K562 (cell line): ENCODE data around the gene HEMGN. TPM values are rescaled to one million over a fixed set of nuclear protein-coding genes. Genes with fewer than 3 reads are reported as not detected.
A peak's percentile ranks its signal among the peaks of the same experiment; 100 is the strongest.

Experiments used
- CC2D1A ChIP-seq: fragments of 450-650 bp; IDR thresholded peaks from 2 replicates; pipeline ENCODE4 v1.6.1; 2017; ENCODE audit warnings: mild to moderate bottlenecking
- CTBP1 ChIP-seq: fragments of 450-650 bp; IDR thresholded peaks from 2 replicates; pipeline ENCODE4 v1.6.1; 2016; ENCODE audit warnings: borderline replicate concordance
- CXXC5 ChIP-seq: fragments of 250-450 bp; sonication (Bioruptor Pico); IDR thresholded peaks from 2 replicates; pipeline ENCODE4 v1.8.0; 2022; ENCODE audit warnings: inconsistent platforms, mild to moderate bottlenecking, moderate library complexity
- ERF ChIP-seq: fragments of 450-650 bp; formaldehyde crosslinking; IDR thresholded peaks from 2 replicates; pipeline ENCODE4 v1.4.0; 2020; ENCODE audit warnings: mild to moderate bottlenecking, mixed read lengths
- HNRNPL ChIP-seq: fragments of 200-400 bp; formaldehyde crosslinking; IDR thresholded peaks from 2 replicates; pipeline ENCODE4 v1.6.1; 2017; ENCODE audit warnings: low read depth, mild to moderate bottlenecking, low read length
- KLF13 ChIP-seq: fragments of 450-650 bp; IDR thresholded peaks from 2 replicates; pipeline ENCODE4 v1.6.1; 2016; ENCODE audit warnings: missing genetic modification characterization, low read depth, mild to moderate bottlenecking, missing compliant biosample characterization, moderate library complexity, borderline replicate concordance
- KLF16 ChIP-seq: IDR thresholded peaks from 2 replicates; pipeline ENCODE4 v1.6.1; 2016; ENCODE audit warnings: antibody characterized with exemption
- MTF1 ChIP-seq: fragments of 250-450 bp; sonication (Bioruptor Pico); IDR thresholded peaks from 2 replicates; pipeline ENCODE4 v1.9.0; 2021; ENCODE audit warnings: moderate library complexity, mild to moderate bottlenecking, inconsistent platforms, borderline replicate concordance
- RBFOX2 ChIP-seq: fragments of 200-400 bp; formaldehyde crosslinking; IDR thresholded peaks from 2 replicates; pipeline ENCODE4 v1.6.1; 2017; ENCODE audit warnings: low read depth, mild to moderate bottlenecking, low read length, moderate library complexity
- STAG1 ChIP-seq: sonication (generic); formaldehyde crosslinking; IDR thresholded peaks from 2 replicates; pipeline ENCODE4 v1.5.0; 2020; ENCODE audit warnings: missing genetic modification reagents, borderline replicate concordance
- TEAD4 ChIP-seq, 2 experiments: sonication (generic) in 1 of 2; formaldehyde crosslinking in 1 of 2; IDR thresholded peaks; 2 replicates each; pipeline versions ENCODE4 v1.6.1 to v1.8.0; 2012 to 2022; ENCODE audit warnings: borderline replicate concordance in 1 of 2, inconsistent platforms in 1 of 2, low read length in 1 of 2, mild to moderate bottlenecking in 1 of 2, missing genetic modification reagents in 1 of 2
- THRAP3 ChIP-seq: fragments of 450-650 bp; IDR thresholded peaks from 2 replicates; pipeline ENCODE4 v1.6.1; 2016; ENCODE audit warnings: mild to moderate bottlenecking, inconsistent platforms, borderline replicate concordance
- ZFPM2 ChIP-seq: fragments of 250-450 bp; sonication (Bioruptor Pico); IDR thresholded peaks from 2 replicates; pipeline ENCODE4 v1.5.1; 2022; ENCODE audit warnings: mild to moderate bottlenecking
- ZNF174 ChIP-seq: fragments of 250-450 bp; sonication (Bioruptor Pico); IDR thresholded peaks from 2 replicates; pipeline ENCODE4 v1.4.0; 2020; ENCODE audit warnings: mild to moderate bottlenecking
- ZNF274 ChIP-seq: IDR thresholded peaks from 2 replicates; pipeline ENCODE4 v1.6.1; 2011; ENCODE audit warnings: low read depth, mild to moderate bottlenecking, low read length, moderate library complexity, borderline replicate concordance
- ZNF695 ChIP-seq: fragments of 450-650 bp; formaldehyde crosslinking; IDR thresholded peaks from 2 replicates; pipeline ENCODE4 v1.4.0; 2020; ENCODE audit warnings: mild to moderate bottlenecking, moderate library complexity
- polyA plus RNA-seq, 8 experiments: library from polyadenylated mRNA; depleted of rRNA in 4 of 8; stranded (reverse) in 5 of 8; unstranded in 3 of 8; fragments of >200 nt; fragmentation: Nextera tagmentation in 2 of 8; fragmentation: Illumina TruSeq in 1 of 8; extraction: Ambion mirVana in 2 of 8; extraction: Trizol in 1 of 8; gene quantifications; 2 replicates each; pipeline versions ENCODE4 v1.2.1 to v1.2.3, GENCODE V29; 2011 to 2014; ENCODE audit warnings: inconsistent platforms in 1 of 8, missing spikeins in 1 of 8
- total RNA-seq, 7 experiments: library from RNA; depleted of rRNA in 6 of 7; stranded (reverse); fragments of >200 nt in 6 of 7; fragmentation: Illumina TruSeq in 2 of 7; extraction: Trizol in 2 of 7; gene quantifications; 2 replicates each; pipeline versions ENCODE4 v1.2.1 to v1.2.3, GENCODE V29; 2011 to 2021; ENCODE audit warnings: low replicate concordance in 1 of 7
- TF ChIP-seq, protein P1 (sequence below): fragments of 450-650 bp; IDR thresholded peaks from 2 replicates; pipeline ENCODE4 v1.6.1; 2014; ENCODE audit warnings: low read depth, mild to moderate bottlenecking, moderate library complexity, borderline replicate concordance
- TF ChIP-seq, protein P2 (sequence below): IDR thresholded peaks from 3 replicates; pipeline ENCODE4 v1.6.1; 2011; ENCODE audit warnings: borderline replicate concordance, mild to moderate bottlenecking; ENCODE audit not compliant: insufficient read length, insufficient read depth
- TF ChIP-seq, protein P3 (sequence below): fragments of 250-450 bp; sonication (Bioruptor Pico); IDR thresholded peaks from 2 replicates; pipeline ENCODE4 v1.9.0; 2021; ENCODE audit warnings: mild to moderate bottlenecking

HEMGN gene
- total and polyA plus RNA-seq, 9 of the 15 experiments (the other 6 are each of a cell fraction or from before 2014, with no cell fraction given) = 56.3 to 258 (median 137) TPM

DNA sequence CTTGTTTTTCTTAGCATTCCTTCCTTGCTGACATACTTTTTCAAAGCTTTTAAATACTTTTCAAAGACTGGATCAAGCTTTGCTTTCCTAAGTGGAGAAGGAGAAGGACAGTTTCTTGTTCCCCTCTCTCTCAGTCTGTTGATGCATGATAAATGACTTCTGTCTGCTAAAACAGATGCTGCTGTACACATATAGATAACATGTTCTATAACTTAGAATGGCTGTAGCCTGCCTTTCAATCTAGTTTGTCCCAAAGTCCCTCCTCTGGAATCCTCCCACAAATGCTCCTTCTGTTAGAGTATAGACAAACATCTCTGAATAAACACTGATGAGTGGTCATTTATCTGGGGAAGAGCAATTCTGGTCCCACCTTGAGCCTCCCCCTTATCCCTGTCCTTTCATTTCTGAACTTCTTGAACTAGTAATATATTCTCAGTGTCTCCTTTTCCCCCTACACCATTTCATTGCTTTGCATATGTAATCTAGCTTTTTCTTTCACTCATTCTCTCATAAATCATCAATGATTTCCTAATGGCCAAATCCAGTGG lies 5.4 kb upstream of the HEMGN start (continued):
- TF ChIP-seq MTF1 (CRISPR knock-in tag) (no peak), HNRNPL (no peak), STAG1 (no peak), KLF13 (tag) (no peak), ZNF274 (peak; percentile 56; the same call in 1 of the 2 replicates), THRAP3 (no peak; the same call in 1 of the 2 replicates), ZFPM2 (no peak), TEAD4 (IDR thresholded peaks at IDR 0.05; ENCODE audit: low read length) (peak; percentile 99), TEAD4 (CRISPR knock-in tag; IDR thresholded peaks at IDR 0.05; ENCODE audit: borderline replicate concordance) (no peak), KLF16 (peak; percentile 95), CC2D1A (peak; percentile 90; the same call in 1 of the 2 replicates), ZNF695 (CRISPR knock-in tag) (no peak), CTBP1 (peak; percentile 95), RBFOX2 (no peak), CXXC5 (CRISPR knock-in tag) (peak; percentile 56), ZNF174 (CRISPR knock-in tag) (no peak), ERF (CRISPR knock-in tag) (no peak)
- TF ChIP-seq, protein P1, sequence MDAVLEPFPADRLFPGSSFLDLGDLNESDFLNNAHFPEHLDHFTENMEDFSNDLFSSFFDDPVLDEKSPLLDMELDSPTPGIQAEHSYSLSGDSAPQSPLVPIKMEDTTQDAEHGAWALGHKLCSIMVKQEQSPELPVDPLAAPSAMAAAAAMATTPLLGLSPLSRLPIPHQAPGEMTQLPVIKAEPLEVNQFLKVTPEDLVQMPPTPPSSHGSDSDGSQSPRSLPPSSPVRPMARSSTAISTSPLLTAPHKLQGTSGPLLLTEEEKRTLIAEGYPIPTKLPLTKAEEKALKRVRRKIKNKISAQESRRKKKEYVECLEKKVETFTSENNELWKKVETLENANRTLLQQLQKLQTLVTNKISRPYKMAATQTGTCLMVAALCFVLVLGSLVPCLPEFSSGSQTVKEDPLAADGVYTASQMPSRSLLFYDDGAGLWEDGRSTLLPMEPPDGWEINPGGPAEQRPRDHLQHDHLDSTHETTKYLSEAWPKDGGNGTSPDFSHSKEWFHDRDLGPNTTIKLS = no peak
- TF ChIP-seq, protein P2, sequence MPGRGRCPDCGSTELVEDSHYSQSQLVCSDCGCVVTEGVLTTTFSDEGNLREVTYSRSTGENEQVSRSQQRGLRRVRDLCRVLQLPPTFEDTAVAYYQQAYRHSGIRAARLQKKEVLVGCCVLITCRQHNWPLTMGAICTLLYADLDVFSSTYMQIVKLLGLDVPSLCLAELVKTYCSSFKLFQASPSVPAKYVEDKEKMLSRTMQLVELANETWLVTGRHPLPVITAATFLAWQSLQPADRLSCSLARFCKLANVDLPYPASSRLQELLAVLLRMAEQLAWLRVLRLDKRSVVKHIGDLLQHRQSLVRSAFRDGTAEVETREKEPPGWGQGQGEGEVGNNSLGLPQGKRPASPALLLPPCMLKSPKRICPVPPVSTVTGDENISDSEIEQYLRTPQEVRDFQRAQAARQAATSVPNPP = no peak
- TF ChIP-seq, protein P3, sequence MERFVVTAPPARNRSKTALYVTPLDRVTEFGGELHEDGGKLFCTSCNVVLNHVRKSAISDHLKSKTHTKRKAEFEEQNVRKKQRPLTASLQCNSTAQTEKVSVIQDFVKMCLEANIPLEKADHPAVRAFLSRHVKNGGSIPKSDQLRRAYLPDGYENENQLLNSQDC (CRISPR knock-in tag) = no peak
- TF ChIP-seq, all 486 proteins: peak for 115
